Upper lobe of right lung (tissue), 1 donor: Measurements from ENCODE around the gene ANXA2R. TPM values are rescaled to one million over a fixed set of nuclear protein-coding genes. Genes with fewer than 3 reads are reported as not detected.
"Not testable (repeated sequence)": the region's sequence is repeated elsewhere in the genome, so short reads cannot be mapped to it uniquely, and the experiment has no call there.

ENCODE experiments used
- ATAC-seq: fragments of 200-7000 bp; cut with Tn5 transposase; one replicate; pipeline ENCODE4 v1.9.1; 2020; ENCODE audit warnings: mild to moderate bottlenecking, moderate library complexity
- DNase-seq: peaks from one replicate; pipeline ENCODE4 v3.0.0-alpha.2; 2020
- H3K27ac ChIP-seq: fragments of 200-600 bp; one replicate; pipeline ENCODE4 v1.8.0; 2022
- H3K27me3 ChIP-seq: fragments of 200-600 bp; one replicate; pipeline ENCODE4 v1.8.0; 2022; ENCODE audit warnings: mild to moderate bottlenecking
- H3K36me3 ChIP-seq: fragments of 200-600 bp; one replicate; pipeline ENCODE4 v1.8.0; 2022
- H3K4me1 ChIP-seq: fragments of 200-600 bp; one replicate; pipeline ENCODE4 v1.8.0; 2022
- H3K4me3 ChIP-seq: fragments of 200-600 bp; one replicate; pipeline ENCODE4 v1.8.0; 2022; ENCODE audit warnings: mild to moderate bottlenecking
- H3K9me3 ChIP-seq: fragments of 200-600 bp; one replicate; pipeline ENCODE4 v1.8.0; 2022
- CTCF ChIP-seq: fragments of 200-600 bp; IDR thresholded peaks from one replicate; pipeline ENCODE4 v1.8.0; 2022; ENCODE audit warnings: antibody characterized with exemption
- intact Hi-C: fragments of 100-400 bp; cut with DNase I; formaldehyde crosslinking; loops from one replicate; pipeline ENCODE4 v1.11.0; 2022
- total RNA-seq: library from RNA; stranded (reverse); fragmentation: NEBNext Ultra II Directional; extraction: Animal tissue kit (Norgen Biotek cat#: 25700); gene quantifications from one replicate; pipeline ENCODE4 v1.2.1, GENCODE V29; 2021
- donor health status: DM: no; HTN: yes; CAD: no; lungs with severe emphysema.

Gene ANXA2R
- total RNA-seq, 1 donor from 2014 or later, result 4.8 TPM

DNA sequence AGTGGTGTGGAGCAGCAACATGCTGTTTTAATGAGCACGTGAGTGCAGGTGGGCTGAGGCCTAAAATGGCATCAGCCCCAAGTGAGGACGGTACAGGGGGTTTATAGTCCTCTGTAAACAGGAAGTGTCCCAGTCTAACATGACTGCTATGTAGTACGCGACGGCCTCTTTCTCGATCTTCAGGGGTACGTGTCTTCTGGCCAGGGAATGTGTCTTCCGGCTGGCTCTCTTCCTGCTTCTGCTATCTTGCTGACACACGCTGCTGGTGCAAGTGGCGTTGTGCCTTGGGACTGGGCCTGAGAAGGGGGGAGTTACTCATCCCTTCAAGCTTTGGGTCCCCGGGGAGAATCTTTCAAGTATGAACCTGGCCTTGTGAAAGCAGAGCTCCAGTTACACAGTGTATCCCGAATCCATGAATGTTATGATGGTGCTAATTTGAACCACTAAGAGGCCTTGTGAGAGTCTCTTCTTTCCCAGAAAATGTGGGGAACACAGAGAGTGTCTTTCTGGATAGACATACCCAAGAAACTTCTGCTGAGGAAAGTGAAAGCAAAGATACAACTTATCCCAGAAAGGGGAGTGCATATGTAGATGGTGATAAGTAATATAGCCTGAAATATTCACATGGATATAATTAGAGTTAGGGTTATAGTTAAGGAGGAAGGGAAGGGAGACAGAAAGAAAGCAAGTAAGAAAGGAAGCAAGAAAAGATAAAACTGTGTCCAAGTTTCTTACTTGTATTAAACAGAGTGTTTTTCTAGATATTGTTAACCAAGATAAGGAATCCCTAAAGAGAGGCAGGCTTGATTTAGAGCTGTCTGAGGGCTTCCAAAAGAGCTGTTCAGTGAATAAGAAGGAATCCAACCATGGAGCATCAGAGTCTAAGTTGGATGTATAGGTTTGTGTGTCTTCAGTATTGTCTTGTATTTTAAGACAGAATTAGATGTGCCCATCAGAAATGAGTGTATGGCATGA lies 35.5 kb upstream of the ANXA2R start:
- peaks cover 25% of the 10 kb centered on the region for H3K36me3 ChIP-seq
- intact Hi-C loops, result no loop called here
- ATAC-seq (no peak), DNase-seq (no peak)
- no peaks in the 10 kb centered on the region for H3K9me3 ChIP-seq
- peak overlapping the region; percentile 7 for H3K27ac ChIP-seq
- H3K4me1 ChIP-seq, result no peaks in the 10 kb centered on the region
- H3K4me3 ChIP-seq, result no peak overlapping the region
- TF ChIP-seq CTCF, result no peak
- no peaks in the 10 kb centered on the region for H3K27me3 ChIP-seq

DNA sequence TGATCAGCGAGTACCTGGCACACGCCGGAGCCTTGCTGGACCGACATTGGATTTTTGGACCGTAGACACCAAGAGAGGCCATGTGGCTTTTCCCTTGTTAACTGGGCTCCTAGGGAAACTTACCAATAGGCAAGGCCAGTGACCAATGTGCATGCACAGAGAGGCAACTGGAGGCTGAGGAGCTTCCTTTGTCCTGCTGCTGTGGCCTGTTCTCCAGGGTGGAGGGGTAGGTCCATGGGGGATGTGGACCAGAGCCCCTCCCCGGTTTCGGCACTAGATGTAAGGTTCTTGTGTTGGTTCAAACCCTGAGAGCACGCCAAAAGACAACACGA lies 34.8 kb upstream of the ANXA2R start:
- no peak for TF ChIP-seq CTCF
- H3K27ac ChIP-seq, result peak overlapping the region; percentile 7
- intact Hi-C loops, result no loop called here
- no peak for ATAC-seq
- no peaks in the 10 kb centered on the region for H3K27me3 ChIP-seq
- DNase-seq, result no peak
- no peaks in the 10 kb centered on the region for H3K9me3 ChIP-seq
- H3K4me3 ChIP-seq, result no peak overlapping the region
- peaks cover 6% of the 10 kb centered on the region for H3K4me1 ChIP-seq
- peaks cover 25% of the 10 kb centered on the region for H3K36me3 ChIP-seq

DNA sequence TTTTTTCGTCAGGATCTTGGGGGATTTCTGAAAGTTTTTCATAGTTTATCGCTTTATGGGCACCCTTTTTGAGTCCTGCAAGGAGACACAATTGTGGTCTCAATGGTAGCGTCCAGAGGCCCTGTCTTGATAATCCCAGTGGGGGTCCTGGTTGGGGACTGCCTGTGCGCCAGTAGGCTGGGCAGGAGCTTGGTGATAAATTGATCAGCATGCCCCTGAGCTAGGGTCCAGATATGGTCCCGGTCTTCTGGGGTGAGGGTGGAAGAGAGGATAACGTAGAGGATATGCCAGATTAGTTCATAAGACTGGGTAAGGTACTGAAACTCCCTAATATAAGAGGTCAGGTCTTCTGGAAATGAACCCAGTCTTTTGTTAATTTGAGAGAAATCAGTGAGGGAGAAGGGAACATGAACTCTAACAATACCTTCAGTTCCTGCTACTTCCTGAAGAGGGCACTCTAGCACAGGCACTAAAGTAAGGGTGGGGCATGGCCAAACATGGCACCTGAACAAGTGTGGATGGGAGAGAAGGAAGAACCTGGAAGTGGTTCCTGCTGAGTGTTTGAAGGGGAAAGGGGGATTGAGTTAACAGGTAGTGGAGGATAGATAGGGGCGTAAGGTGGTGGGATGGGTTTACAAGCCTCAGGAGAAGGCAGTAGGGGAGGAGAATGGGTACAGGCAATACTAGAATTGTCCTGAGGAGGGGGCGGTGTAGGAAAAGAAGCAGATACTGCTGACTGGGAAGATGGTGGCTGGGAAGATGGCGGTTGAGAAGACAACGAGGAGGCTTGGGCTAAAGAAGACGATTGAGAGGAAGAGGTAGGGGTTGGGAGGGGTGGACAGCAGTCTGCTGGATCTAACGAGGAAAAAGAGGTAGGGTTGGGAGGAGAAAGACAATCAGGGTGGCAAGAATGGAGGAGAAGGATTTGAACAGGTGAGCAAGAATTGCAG lies 33.8 kb upstream of the ANXA2R start:
- DNase-seq, result no peak
- ATAC-seq, result peak; percentile 84
- Histone ChIP-seq H3K27me3 (no peaks in the 10 kb centered on the region), H3K36me3 (peaks cover 24% of the 10 kb centered on the region), H3K27ac (no peak overlapping the region), H3K4me3 (no peak overlapping the region), H3K4me1 (peaks cover 14% of the 10 kb centered on the region), H3K9me3 (no peaks in the 10 kb centered on the region)
- intact Hi-C loops, result no loop called here
- TF ChIP-seq CTCF, result peak; percentile 66

- Histone ChIP-seq H3K4me3 (peak overlapping the region; percentile 90), H3K4me1 (peaks cover 26% of the 10 kb centered on the region), H3K36me3 (peaks cover 24% of the 10 kb centered on the region)
- H3K9me3 ChIP-seq, intact Hi-C loops, DNase-seq, H3K27ac ChIP-seq, H3K27me3 ChIP-seq, ATAC-seq: not testable (repeated sequence)
Observed at GRCh38 chr5:43069401-43069720, 29.2 kb upstream of the ANXA2R start.

DNA sequence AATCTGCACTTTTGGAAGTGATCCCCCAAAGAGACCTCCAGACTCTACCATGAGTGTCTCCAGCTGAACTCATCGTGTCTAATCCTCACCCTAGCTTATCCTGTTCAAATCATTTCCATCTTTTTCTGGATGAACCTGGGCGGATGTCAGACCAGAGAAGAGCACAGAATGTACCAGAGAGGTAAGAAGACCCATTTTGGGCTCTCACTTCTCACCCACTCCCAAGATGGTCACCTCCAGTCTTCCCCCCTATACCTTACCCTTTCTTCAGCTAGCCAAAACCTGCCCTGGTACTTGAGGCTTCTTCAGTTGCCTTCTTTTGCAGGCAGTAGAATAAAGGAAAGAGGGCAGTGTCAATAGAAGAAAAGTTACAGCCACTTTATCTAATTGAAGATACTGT lies 27.9 kb upstream of the ANXA2R start:
- DNase-seq, result no peak

More for the DNA sequence above, 27.9 kb upstream of the ANXA2R start:
- peaks cover 33% of the 10 kb centered on the region for H3K4me1 ChIP-seq
- ATAC-seq, result no peak
- no peak for TF ChIP-seq CTCF
- no peaks in the 10 kb centered on the region for H3K27me3 ChIP-seq
- H3K4me3 ChIP-seq, result peak overlapping the region; percentile 90
- H3K9me3 ChIP-seq, result no peaks in the 10 kb centered on the region
- intact Hi-C loops, result no loop called here
- H3K36me3 ChIP-seq, result peaks cover 24% of the 10 kb centered on the region
- peak overlapping the region; percentile 100 for H3K27ac ChIP-seq
